ENCODE data around the gene TSPAN8.

TSPAN8 gene

GRCh38 chr12:71162832-71163763, 5.3 kb upstream of the TSPAN8 start:
- no peak for TF ChIP-seq ZFX (IDR thresholded peaks at IDR 0.05; ENCODE audit: borderline replicate concordance)
- H3K27ac ChIP-seq: peak overlapping the region; percentile 99

- TF ChIP-seq ZFX (IDR thresholded peaks at IDR 0.05; ENCODE audit: borderline replicate concordance): no peak
- TF ChIP-seq CTCF (IDR thresholded peaks at IDR 0.05): no peak
- H3K27ac ChIP-seq: peak overlapping the region; percentile 99
Observed at GRCh38 chr12:71161591-71161990, 3.8 kb upstream of the TSPAN8 start.

- peak overlapping the region; percentile 99 for H3K27ac ChIP-seq
- TF ChIP-seq CTCF (IDR thresholded peaks at IDR 0.05): no peak
- TF ChIP-seq ZFX (IDR thresholded peaks at IDR 0.05; ENCODE audit: borderline replicate concordance): no peak
Observed at GRCh38 chr12:71160585-71160984, 2.8 kb upstream of the TSPAN8 start.

- TF ChIP-seq CTCF (IDR thresholded peaks at IDR 0.05) (no peak), ZFX (IDR thresholded peaks at IDR 0.05; ENCODE audit: borderline replicate concordance) (no peak)
- H3K27ac ChIP-seq: peak overlapping the region; percentile 99
Observed at GRCh38 chr12:71159878-71160277, 2.1 kb upstream of the TSPAN8 start.

GRCh38 chr12:71159264-71159663, 1.5 kb upstream of the TSPAN8 start:
- peak overlapping the region; percentile 99 for H3K27ac ChIP-seq

GRCh38 chr12:71158361-71158882, 623 bp upstream of the TSPAN8 start:
- TF ChIP-seq CTCF (IDR thresholded peaks at IDR 0.05) (no peak), ZFX (IDR thresholded peaks at IDR 0.05; ENCODE audit: borderline replicate concordance) (no peak)
- peak overlapping the region; percentile 99 for H3K27ac ChIP-seq

More at GRCh38 chr12:71159264-71159663, 1.5 kb upstream of the TSPAN8 start:
- TF ChIP-seq CTCF (IDR thresholded peaks at IDR 0.05): no peak
- no peak for TF ChIP-seq ZFX (IDR thresholded peaks at IDR 0.05; ENCODE audit: borderline replicate concordance)

GRCh38 chr12:71155225-71155624, 2.6 kb downstream of the TSPAN8 start:
- TF ChIP-seq ZFX (IDR thresholded peaks at IDR 0.05; ENCODE audit: borderline replicate concordance) (no peak), CTCF (IDR thresholded peaks at IDR 0.05) (no peak)
- H3K27ac ChIP-seq: peak overlapping the region; percentile 99

Data from 22Rv1 (cell line).